HFF-Myc (cell line): ENCODE results near the gene PRKD3.
A peak's percentile ranks its signal among the peaks of the same experiment; 100 is the strongest.

Experiments
- DNase-seq: peaks from one replicate; pipeline ENCODE4 v3.0.0-alpha.2; 2011; ENCODE audit warnings: low read depth; ENCODE audit errors: extremely low read depth
- H3K4me3 ChIP-seq: replicated peaks from 2 replicates; pipeline ENCODE4 v1.5.1; 2011; ENCODE audit warnings: low read depth, mild to moderate bottlenecking, control low read depth, low read length
- TF ChIP-seq, protein P1 (sequence below): IDR thresholded peaks from 2 replicates; pipeline ENCODE4 v1.5.1; 2012; ENCODE audit warnings: mild to moderate bottlenecking, low read depth, low read length, control low read depth; ENCODE audit errors: missing control alignments

Gene PRKD3

DNA sequence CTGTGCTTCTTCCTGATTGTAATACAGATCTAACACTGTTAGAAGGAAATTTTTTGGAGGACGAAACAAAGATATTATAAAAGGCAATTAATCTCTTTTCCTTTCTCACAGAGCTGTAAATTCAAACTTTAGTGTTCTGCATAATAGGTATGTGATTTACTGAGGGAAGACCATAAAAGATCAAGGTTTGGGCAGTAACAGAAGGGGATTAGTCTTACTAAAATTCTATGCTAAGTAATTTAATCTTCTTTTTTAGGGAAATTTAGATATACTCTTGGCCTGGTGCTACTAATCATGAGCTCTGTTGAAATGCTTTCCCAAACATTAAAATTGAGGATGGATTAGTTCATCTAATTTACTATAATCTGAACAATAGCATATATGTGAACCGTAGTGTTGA lies 11.0 kb upstream of the PRKD3 start:
- DNase-seq, result no peak
- TF ChIP-seq, protein P1, sequence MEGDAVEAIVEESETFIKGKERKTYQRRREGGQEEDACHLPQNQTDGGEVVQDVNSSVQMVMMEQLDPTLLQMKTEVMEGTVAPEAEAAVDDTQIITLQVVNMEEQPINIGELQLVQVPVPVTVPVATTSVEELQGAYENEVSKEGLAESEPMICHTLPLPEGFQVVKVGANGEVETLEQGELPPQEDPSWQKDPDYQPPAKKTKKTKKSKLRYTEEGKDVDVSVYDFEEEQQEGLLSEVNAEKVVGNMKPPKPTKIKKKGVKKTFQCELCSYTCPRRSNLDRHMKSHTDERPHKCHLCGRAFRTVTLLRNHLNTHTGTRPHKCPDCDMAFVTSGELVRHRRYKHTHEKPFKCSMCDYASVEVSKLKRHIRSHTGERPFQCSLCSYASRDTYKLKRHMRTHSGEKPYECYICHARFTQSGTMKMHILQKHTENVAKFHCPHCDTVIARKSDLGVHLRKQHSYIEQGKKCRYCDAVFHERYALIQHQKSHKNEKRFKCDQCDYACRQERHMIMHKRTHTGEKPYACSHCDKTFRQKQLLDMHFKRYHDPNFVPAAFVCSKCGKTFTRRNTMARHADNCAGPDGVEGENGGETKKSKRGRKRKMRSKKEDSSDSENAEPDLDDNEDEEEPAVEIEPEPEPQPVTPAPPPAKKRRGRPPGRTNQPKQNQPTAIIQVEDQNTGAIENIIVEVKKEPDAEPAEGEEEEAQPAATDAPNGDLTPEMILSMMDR, result no peak
- no peak overlapping the region for H3K4me3 ChIP-seq

DNA sequence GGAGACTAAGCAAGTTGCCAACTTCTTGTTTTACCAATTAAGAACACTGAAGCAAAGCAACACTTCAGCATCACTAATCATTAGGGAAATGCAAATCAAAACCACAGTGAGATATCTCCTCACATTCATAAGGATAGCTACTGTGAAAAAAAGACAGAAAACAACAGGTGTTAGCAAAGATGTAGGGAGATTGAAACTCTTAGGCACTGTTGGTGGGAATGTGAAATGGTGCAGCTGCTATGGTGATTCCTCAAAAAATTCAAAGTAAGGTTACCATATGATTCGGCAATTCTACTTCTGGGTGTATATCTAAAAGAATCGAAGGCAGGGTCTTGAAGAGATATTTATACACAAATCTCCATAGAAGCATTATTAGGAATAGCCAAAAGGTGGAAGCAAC lies 8.6 kb upstream of the PRKD3 start:
- no peak overlapping the region for H3K4me3 ChIP-seq
- TF ChIP-seq, protein P1, result no peak
- DNase-seq, result no peak

DNA sequence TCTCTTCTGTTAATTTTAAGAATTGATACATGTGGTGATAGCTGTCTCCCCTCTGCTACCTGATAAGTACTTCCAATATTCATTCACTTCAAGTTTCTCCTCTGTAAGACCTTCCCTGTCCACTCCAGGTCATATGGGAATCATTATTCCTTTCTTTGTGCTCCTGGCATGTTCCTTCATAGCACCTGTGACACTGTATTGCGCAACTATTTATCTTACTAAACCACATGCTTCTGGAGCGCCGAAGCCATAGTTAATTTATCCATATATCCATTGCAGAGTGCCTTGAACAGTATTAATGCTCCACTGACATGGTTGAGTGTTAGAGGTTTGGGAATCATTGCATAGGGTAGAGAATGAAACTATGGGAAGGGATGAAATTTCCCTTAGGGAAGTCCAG lies 7.9 kb upstream of the PRKD3 start:
- TF ChIP-seq, protein P1, result no peak
- DNase-seq, result no peak
- no peak overlapping the region for H3K4me3 ChIP-seq

DNA sequence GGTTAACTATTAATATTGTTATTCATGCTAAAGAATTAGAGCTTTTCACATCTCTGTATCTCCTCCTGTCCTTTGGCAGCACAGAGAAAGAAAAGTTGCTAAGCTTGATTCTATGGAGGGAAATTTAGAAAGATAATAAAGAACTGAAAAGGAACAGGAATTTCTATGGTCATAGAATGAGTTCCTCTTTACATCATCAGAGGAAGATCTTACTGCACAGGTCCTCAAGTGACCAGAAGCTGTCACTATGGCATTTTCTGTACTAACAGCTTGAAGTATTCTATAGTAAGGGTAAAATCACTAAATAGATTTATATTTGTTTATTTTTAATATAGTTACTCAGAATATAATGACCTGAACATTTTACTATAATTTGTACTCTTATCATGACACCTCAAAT lies 6.0 kb upstream of the PRKD3 start:
- TF ChIP-seq, protein P1, result no peak
- no peak overlapping the region for H3K4me3 ChIP-seq
- no peak for DNase-seq

DNA sequence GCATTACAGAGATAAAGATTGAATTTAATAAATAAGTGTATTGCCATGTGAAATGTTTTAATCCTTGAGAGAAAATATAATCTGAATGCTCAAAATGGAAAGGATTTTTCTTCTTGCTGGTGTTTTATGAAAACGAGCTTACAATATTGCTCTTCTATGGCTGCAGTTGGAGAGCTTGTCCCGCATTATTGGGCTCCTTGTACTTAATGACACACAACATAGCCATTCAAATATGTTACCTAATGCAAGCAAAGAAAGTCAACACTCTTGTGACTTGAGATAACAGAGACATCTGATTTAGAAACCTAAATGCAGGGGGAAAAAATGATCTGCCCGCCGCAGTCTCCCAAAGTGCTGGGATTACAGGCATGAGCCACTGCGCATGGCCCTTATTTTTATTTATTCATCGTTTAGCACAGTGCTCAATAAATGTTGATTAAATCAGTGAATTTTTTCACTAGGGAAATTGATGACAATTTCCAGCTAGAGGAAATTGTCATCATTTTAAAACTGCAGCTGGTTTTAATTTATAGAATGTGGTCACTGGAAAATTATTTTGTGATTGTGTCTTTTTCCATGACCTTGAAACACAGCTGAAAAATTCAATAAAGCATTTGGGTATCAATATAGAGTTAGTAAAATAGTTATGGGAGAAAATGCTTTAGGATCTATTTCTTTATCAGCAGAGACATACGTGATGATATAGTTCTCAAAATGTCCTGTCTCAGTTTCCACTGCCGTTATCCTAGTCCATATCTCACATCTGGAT lies 2.4 kb upstream of the PRKD3 start:
- DNase-seq, result no peak
- TF ChIP-seq, protein P1, result no peak
- no peak overlapping the region for H3K4me3 ChIP-seq

DNA sequence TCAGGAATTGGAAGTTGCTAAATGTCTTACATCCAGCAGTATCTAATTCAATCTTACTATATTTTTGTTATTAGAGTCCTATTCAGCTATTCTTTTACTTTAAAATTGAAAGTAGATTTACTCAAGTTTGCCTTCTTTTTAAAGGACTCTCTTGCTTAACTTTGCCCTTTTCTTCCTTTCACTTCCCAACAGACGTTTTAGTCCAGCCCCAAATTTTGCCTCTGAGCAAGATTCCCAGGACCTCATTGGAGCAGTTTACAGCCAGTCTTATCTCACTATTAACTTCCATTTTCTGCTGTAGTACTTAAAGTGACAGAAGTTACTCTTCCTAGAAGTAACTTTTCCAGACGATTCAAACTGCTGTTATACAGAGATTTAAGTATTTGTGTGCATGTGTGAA lies 1.7 kb upstream of the PRKD3 start:
- no peak overlapping the region for H3K4me3 ChIP-seq
- peak; percentile 53 for DNase-seq
- TF ChIP-seq, protein P1, result no peak

DNA sequence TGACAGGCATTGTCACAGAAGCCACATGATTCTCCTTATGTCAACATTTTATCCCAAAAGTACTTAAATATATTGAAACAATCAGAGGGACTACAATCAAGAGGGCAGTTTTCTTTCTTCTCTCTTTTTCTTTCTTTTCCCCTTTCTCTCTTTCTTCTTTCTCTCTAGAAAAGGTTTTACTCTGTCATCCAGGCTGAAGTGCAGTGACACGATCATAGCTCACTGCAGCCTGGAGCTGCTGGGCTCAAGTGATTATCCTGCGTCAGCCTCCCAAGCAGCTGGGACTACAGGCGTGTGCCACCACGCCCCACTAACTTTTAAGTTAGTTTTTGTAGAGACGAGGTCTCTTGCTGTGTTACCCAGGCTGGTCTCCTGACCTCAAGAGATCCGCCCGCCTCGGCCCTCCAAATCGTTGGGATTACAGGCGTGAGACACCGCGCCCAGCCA lies 1.0 kb upstream of the PRKD3 start:
- peak overlapping the region; percentile 88 for H3K4me3 ChIP-seq
- DNase-seq, result no peak
- TF ChIP-seq, protein P1, result no peak
